Omental fat pad (tissue), 4 donors: ENCODE data around the gene DDX10. TPM values are rescaled to one million over a fixed set of nuclear protein-coding genes. Genes with fewer than 3 reads are reported as not detected.

Experiments used
- ATAC-seq: fragments of 150-250 bp; one replicate; pipeline ENCODE4 v1.9.1; 2016; ENCODE audit warnings: mild to moderate bottlenecking, moderate library complexity; ENCODE audit not compliant: low FRiP score
- DNase-seq: peaks from one replicate; pipeline ENCODE4 v3.0.0-alpha.2; 2019; ENCODE audit warnings: low spot score
- total RNA-seq, 4 donors: library from RNA; depleted of rRNA; stranded (reverse); fragments of >200 nt; gene quantifications; one replicate each; pipeline ENCODE4 v1.1.0, GENCODE V29; 2016
- TF ChIP-seq, protein P1 (sequence below), 3 donors: fragments of 450-650 bp; IDR thresholded peaks; one replicate each; pipeline ENCODE4 v1.5.1; 2016 to 2017; ENCODE audit warnings: antibody characterized with exemption in 3 of 3, mild to moderate bottlenecking in 3 of 3, moderate library complexity in 2 of 3

Gene DDX10
- total RNA-seq, 4 donors from 2014 or later, result 20.2 to 60.6 (median 26.5) TPM

DNA sequence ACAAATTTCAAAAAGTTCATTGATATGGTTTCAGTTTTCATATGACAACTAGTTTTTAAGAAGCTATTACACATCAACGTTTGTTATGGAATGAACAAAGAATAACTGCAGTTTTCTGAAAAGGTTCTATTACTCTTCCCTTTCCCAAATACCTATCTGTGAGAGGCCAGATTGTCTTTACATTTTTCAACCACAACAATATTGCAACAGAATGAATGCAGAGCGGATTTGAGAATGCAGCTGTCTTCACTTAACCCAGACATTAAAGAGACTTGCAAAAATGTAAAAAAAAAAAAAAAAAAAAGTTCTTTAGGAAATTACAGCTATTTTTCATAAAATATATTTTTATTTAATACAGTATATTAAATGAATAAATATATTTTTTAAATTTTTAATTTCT is 250.8 kb downstream of the DDX10 start:
- ATAC-seq (no peak), DNase-seq (no peak)
- TF ChIP-seq, protein P1, sequence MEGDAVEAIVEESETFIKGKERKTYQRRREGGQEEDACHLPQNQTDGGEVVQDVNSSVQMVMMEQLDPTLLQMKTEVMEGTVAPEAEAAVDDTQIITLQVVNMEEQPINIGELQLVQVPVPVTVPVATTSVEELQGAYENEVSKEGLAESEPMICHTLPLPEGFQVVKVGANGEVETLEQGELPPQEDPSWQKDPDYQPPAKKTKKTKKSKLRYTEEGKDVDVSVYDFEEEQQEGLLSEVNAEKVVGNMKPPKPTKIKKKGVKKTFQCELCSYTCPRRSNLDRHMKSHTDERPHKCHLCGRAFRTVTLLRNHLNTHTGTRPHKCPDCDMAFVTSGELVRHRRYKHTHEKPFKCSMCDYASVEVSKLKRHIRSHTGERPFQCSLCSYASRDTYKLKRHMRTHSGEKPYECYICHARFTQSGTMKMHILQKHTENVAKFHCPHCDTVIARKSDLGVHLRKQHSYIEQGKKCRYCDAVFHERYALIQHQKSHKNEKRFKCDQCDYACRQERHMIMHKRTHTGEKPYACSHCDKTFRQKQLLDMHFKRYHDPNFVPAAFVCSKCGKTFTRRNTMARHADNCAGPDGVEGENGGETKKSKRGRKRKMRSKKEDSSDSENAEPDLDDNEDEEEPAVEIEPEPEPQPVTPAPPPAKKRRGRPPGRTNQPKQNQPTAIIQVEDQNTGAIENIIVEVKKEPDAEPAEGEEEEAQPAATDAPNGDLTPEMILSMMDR (IDR thresholded peaks at IDR 0.05), result no peak

DNA sequence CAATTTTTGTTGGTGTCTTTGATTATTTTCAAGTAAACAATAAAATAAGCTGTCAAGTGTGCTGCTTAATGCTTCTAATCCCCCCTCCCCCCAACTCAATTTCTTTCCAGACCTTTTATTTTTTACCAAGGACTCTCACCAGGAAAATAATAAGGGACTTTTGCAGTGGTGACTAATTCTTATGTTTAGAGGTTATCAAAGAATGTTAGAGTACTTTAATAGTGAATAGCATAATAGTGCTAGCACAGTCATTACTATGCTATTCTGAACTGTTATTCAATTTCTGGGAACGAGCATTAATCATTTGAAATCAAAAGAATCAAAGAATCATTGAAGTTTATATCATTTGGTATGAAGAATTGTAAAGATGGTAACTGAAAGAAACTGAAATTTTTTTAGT is 251.4 kb downstream of the DDX10 start:
- TF ChIP-seq, protein P1 (IDR thresholded peaks at IDR 0.05), result no peak
- DNase-seq (no peak), ATAC-seq (no peak)

DNA sequence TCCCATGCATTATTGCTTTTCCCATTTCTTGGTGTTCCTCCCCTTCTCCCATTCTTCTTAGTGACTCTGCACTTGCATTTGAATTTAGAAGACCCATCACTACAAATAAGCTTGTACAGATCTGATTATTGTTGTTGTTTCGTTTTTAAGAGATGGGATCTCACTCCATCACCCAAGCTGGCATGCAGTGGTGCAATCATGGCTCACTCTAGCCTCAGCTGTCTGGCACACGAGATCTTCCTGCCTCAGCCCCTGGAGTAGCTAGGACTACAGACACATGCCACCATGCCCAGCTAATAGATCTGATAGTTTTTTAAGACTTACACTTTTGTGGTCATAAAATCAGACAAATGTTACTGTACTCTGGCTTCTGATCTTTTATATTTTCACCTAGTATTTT is 252.1 kb downstream of the DDX10 start:
- TF ChIP-seq, protein P1 (IDR thresholded peaks at IDR 0.05), result no peak
- ATAC-seq (no peak), DNase-seq (no peak)

DNA sequence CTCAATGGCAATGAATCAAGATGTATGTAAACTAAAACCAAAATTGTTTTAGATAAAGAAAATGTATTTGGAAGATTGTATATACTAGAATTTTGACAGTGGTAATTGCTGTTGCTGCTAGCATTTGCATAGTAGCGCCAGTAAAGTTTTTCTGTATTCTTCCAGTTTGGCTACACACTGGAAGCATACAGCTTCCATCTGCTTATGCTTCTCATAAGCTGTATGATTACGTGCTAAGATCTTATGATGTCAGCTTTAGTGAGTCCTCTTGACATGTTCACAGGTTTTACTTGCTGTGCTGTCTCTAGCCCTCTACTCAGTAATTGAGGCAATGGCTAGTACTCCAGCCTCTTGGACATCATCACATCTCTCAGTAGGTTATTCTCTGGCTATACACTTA is 256.3 kb downstream of the DDX10 start:
- DNase-seq (no peak), ATAC-seq (no peak)
- TF ChIP-seq, protein P1 (IDR thresholded peaks at IDR 0.05), result no peak

DNA sequence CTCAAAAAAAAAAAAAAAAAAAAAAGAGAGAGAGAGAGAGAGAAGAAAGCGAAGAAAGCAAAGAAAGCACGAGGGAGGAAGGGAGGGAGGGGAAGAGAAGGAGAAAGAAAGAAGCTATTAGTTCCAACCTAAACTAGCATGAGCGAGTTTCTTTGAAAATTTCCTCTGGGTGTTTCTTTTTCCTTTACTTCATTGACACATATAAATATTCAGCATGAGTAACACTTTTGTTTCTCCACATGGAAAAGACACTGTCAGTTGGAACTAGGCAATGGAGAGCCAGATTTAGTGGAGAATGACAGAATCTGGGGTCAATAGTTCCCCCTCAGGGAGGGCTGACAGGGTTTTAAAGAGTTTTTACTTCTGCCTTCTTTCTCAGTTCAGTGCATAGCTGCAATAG is 257.4 kb downstream of the DDX10 start:
- TF ChIP-seq, protein P1 (IDR thresholded peaks at IDR 0.05), result no peak
- ATAC-seq (no peak), DNase-seq (no peak)

DNA sequence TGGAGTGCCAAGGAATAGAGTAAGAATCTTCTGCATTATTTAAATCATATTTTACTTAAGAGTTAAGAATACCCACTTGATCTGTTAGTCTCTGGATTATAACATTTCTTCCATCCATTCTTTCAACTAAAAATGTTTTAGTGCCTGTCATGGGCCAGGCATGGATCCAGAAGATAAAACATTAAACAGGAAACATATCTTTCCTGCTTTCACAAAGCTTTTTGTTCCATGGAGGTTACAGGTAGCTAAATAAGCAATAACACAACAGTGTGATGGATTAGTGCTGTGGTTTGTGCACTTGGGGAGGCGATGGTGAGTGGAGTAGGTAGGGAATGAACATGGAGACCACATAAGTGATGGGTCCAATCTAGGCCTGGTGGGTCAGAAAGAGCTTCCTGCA is 258.5 kb downstream of the DDX10 start:
- DNase-seq (no peak), ATAC-seq (no peak)
- TF ChIP-seq, protein P1 (IDR thresholded peaks at IDR 0.05), result no peak

DNA sequence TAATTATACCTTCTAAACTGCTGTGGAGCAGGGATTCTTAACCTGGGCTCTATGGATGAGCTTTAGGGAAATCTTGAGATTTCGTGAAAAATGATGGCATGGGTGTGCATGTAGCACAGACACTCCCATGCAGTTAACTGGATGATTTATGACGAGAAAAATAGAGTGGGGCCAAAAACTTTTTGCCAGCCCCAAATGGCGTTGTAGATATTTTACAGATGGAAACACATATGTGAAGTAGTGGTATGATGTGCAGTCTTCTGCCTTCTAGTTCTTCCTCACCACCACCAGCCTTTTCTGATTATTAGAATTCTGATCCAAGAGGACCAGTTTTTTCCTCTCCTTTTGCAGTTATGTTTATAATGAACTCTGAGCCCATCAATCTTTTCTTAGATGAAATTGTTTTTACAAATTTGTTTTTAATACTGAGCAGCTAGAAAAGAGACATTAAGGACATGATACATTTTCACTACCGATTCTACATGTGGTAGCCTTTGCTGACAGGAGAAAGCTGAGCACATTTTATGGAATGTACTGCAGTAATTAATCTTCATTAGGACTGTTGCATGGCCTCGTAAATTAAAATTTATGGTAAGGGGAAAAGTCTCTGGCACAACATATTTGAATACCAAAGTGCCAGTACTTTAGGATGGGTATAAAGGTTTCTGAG is 261.4 kb downstream of the DDX10 start:
- no peak for ATAC-seq
- DNase-seq, result no peak
- TF ChIP-seq, protein P1 (IDR thresholded peaks at IDR 0.05), result no peak
